T47D (cell line): ENCODE measurements around the gene MLXIP.
A peak's percentile ranks its signal among the peaks of the same experiment; 100 is the strongest.

ENCODE experiments used
- DNase-seq, 2 experiments: peaks; one replicate each; pipeline versions ENCODE4 v3.0.0 to v3.0.0-alpha.2; 2011 to 2012; ENCODE audit warnings: low read depth in 1 of 2, low spot score in 1 of 2
- JUND ChIP-seq: IDR thresholded peaks from 2 replicates; pipeline ENCODE4 v1.6.1; 2012; ENCODE audit warnings: low read depth
- in situ Hi-C: cut with HindIII; loops from 2 replicates; pipeline ENCODE4 v1.10.0; 2016; ENCODE audit warnings: low sequenced_read_pairs, low pct_unique_long_range_greater_than_20kb

Gene MLXIP

GRCh38 chr12:122123051-122123760 lies 44.6 kb downstream of the MLXIP start:
- TF ChIP-seq JUND = no peak
- in situ Hi-C loops = no loop called here
- DNase-seq = peak; percentile 73 to 83

DNA sequence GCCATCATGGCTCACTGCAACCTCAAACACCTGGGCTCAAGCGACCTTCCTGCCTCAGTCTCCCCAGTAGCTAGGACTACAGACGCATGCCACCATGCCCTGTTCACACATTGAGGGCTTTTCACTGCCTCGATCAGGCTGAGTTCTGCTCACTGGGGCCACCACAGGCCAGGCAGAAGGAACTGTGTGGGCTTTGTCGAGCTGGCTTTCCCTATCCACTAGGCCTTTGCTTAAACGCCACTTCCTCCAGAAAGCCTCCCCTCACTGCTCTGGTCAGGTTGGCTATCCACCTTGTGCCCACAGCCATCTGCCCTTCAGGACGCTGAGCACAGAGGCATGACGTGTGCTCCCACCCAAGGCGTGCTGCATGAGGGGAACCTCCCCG lies 45.2 kb downstream of the MLXIP start:
- no peak for TF ChIP-seq JUND
- no peak for DNase-seq
- in situ Hi-C loops = no loop called here

- no peak for DNase-seq
- in situ Hi-C loops = no loop called here
- no peak for TF ChIP-seq JUND
These were observed 45.8 kb downstream of the MLXIP start for GRCh38 chr12:122124370-122124769.

DNA sequence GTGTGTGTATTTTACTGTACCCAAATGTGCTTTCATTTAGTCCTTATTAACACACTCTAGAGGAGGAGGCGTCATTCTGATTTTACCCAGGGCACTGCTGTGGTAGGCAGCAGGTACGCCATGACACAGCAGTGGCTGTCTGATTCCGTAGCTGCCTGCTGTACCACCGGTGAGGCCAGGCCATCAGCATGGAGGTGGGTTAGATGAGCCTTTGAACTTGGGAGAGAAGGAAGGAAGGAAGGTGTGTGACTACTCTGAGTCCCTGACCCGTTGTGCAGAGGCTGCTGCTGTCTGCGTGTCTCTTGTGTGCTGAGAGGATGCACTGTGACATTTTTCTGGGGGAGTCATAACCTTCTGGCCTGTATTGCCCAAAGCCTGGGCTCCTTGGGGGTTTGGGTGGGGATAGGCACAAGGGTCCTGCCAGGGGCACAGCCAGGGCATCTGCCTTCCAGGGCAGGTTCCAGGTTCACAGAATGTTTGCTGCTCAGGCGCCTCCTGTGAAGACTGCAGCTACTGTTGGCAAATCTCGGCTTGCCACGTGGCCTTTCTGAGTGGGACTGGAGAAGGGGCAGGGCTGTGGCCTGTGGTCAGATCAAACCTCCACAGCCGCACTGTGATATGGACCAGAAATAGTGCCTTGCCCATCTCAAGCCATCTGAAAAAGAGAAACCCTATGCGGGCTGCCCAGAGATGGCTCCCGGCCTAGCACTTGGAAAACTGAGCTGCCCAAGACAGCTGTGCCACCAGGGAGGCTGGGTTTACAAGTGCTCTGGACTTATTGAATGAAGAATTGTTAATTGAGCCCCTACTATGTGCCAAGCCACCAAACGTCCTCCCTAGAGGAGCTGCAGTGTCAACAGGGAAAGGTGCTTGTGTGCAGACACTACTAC lies 47.1 kb downstream of the MLXIP start:
- no peak for DNase-seq
- TF ChIP-seq JUND = no peak
- in situ Hi-C loops = no loop called here

- DNase-seq = no peak
- in situ Hi-C loops = no loop called here
- no peak for TF ChIP-seq JUND
These were observed 47.7 kb downstream of the MLXIP start for GRCh38 chr12:122126342-122126635.

GRCh38 chr12:122126713-122127597 lies 48.4 kb downstream of the MLXIP start:
- peak; percentile 84 to 86 for DNase-seq
- in situ Hi-C loops = no loop called here
- no peak for TF ChIP-seq JUND

DNA sequence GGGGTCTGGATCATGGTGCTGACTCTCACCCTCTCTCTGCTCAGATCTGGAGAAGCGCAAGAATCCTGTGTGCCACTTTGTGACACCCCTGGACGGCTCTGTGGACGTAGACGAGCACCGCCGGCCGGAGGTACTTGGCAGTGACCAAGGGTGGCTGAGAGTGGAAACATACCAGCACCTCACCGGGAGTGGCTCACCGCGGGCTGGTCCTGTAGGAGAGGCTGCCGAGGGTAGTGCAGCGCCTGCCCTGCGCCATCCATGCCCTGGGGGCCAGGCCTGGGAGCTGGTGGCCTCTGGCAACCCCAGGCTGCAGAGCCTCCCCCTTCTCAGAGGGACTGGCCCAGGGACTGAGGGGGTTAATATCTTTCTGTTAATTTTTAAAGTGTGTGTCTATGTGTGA lies 49.3 kb downstream of the MLXIP start:
- in situ Hi-C loops = no loop called here
- no peak for TF ChIP-seq JUND
- no peak for DNase-seq

DNA sequence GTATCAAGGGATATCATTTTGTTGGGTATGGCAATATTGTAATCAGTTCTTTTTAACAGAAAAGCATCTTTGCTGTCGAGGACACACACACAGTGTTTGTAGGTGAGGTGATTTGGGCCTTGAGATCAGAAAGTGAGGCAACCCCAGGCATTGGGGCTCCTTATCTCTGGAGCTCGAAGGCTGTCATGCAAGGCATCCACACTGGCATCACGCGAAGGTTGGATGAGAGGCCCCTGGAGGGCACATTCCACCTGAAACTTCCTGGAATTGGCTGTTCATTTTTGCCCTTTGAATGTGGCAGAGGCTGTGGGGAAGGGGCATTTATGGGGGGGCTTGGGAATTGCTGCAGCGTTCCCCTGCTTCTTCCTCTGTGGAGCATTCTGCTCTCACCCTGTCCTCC lies 49.9 kb downstream of the MLXIP start:
- TF ChIP-seq JUND = no peak
- DNase-seq = no peak
- in situ Hi-C loops = no loop called here

DNA sequence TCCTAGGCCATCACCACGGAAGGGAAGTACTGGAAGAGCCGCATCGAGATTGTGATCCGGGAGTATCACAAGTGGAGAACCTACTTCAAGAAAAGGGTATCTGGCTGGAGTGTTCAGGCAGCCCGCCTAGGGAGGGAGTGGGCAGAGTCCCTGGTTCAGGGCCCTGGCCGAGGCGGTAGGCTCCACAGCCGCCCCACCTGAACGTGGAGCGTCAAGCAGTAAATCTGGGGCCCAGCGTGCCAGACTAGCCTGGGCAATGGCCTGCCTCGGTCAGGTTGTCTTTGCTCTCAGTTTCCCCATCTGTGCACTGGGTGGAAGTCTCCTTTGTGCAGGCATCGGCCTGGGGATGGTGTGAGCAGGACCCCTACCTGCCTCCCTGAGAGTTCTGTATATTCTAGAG lies 50.6 kb downstream of the MLXIP start:
- in situ Hi-C loops = no loop called here
- DNase-seq = no peak
- TF ChIP-seq JUND = no peak

DNA sequence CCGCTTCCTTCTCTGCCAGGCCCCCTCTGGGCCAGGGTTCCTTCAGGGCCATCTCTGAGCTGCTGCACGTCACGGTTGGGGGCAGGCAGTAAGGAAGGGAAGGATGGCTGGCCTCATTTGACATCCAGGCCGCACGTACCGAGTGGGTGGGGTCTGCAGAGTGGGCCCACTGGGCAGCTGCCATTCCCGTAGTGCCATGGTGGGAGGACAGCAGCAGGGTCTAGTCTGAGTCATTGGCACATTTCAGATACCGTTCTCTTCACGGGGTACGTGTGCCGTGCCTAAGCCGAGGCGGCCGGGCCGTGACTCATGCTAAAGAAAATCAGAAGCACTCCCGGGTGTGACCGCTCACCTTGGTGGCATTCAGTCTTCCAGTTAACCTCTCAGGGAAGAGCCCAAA lies 51.6 kb downstream of the MLXIP start:
- in situ Hi-C loops = no loop called here
- no peak for DNase-seq
- TF ChIP-seq JUND = no peak

- no peak for DNase-seq
- no peak for TF ChIP-seq JUND
- in situ Hi-C loops = no loop called here
These were observed 54.8 kb downstream of the MLXIP start for GRCh38 chr12:122133192-122133950.

GRCh38 chr12:122135437-122136031 lies 57.0 kb downstream of the MLXIP start:
- in situ Hi-C loops = no loop called here
- no peak for TF ChIP-seq JUND
- DNase-seq = no peak
